Choroid plexus epithelial cell (primary cell): ENCODE results near the gene ICAM4.

ENCODE experiments used
- DNase-seq: peaks from one replicate; pipeline ENCODE4 v3.0.0-alpha.2; 2010; ENCODE audit warnings: low read depth
- H3K4me3 ChIP-seq: 2 replicates; pipeline ENCODE4 v1.5.1; 2011; ENCODE audit warnings: low read depth, mild to moderate bottlenecking, control low read depth, low read length, moderate library complexity
- CTCF ChIP-seq: conservative IDR thresholded peaks from 2 replicates; pipeline ENCODE4 v1.5.1; 2011; ENCODE audit warnings: low read depth, mild to moderate bottlenecking, control low read depth, inconsistent platforms, low read length, moderate library complexity

The ICAM4 gene

GRCh38 chr19:10325732-10326131 lies 39.0 kb downstream of the ICAM4 start:
- no peak for TF ChIP-seq CTCF
- H3K4me3 ChIP-seq = no peak overlapping the region
- DNase-seq = no peak

GRCh38 chr19:10327793-10328192 lies 41.0 kb downstream of the ICAM4 start:
- no peak for TF ChIP-seq CTCF
- DNase-seq = no peak

GRCh38 chr19:10328558-10329429 lies 42.0 kb downstream of the ICAM4 start:
- no peak for TF ChIP-seq CTCF
- no peak overlapping the region for H3K4me3 ChIP-seq
- DNase-seq = no peak

More at GRCh38 chr19:10327793-10328192, 41.0 kb downstream of the ICAM4 start:
- no peak overlapping the region for H3K4me3 ChIP-seq

GRCh38 chr19:10329555-10329954 lies 42.8 kb downstream of the ICAM4 start:
- no peak for DNase-seq
- TF ChIP-seq CTCF = no peak
- no peak overlapping the region for H3K4me3 ChIP-seq

GRCh38 chr19:10332158-10332964 lies 45.6 kb downstream of the ICAM4 start:
- peak; percentile 28 for TF ChIP-seq CTCF
- DNase-seq = no peak
- peak overlapping the region; percentile 72 for H3K4me3 ChIP-seq

GRCh38 chr19:10332965-10333757 lies 46.4 kb downstream of the ICAM4 start, which contains the start of gene RAVER1:
TSS of gene RAVER1 (minus strand) at chr19:10333529. CDS start at chr19:10333507, 22 bp downstream.
- no peak for TF ChIP-seq CTCF
- peak; percentile 99 for DNase-seq
- peak within 1 kb of the TSS; percentile 72 for H3K4me3 ChIP-seq
